NCI-H1105 treated with DMSO at 0.1 percent for 48 hours (cell line): ENCODE results near the gene NHS.
"Not testable (repeated sequence)": the region's sequence is repeated elsewhere in the genome, so short reads cannot be mapped to it uniquely, and the experiment has no call there.

Experiments
- DNase-seq: peaks from one replicate; lab custom pipeline; 2025; lab: John Stamatoyannopoulos, UW

The NHS gene

GRCh38 chrX:17496407-17496806 is 121.4 kb downstream of the NHS start:
- DNase-seq, result peak; percentile 29

- DNase-seq, result no peak
These were observed 122.2 kb downstream of the NHS start for GRCh38 chrX:17497193-17497592.

- DNase-seq, result no peak
These were observed 124.5 kb downstream of the NHS start for GRCh38 chrX:17499512-17499911.

- no peak for DNase-seq
These were observed 125.2 kb downstream of the NHS start for GRCh38 chrX:17500145-17500579.

- no peak for DNase-seq
These were observed 126.7 kb downstream of the NHS start for GRCh38 chrX:17501746-17502145.

DNA sequence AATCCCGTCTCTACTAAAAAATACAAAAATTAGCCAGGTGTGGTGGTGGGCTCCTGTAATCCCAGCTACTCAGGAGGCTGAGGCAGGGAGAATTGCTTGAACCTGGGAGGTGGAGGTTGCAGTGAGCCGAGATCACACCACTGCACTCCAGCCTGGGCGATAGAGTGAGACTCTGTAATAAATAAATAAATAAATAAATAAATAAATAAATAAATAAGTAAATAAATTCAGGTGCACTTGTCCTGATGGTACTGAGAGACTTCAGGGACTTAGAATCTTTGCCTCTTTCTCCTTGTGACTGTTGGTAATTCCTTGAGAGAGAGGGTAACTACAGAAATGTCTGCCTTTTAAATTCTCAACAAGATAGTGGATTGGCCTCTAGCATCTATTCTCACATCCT is 131.4 kb downstream of the NHS start:
- not testable (repeated sequence) for DNase-seq

- no peak for DNase-seq
These were observed 136.6 kb downstream of the NHS start for GRCh38 chrX:17511556-17511955.

- no peak for DNase-seq
These were observed 144.4 kb downstream of the NHS start for GRCh38 chrX:17519358-17519757.

- DNase-seq, result no peak
These were observed 145.1 kb downstream of the NHS start for GRCh38 chrX:17520016-17520615.

DNA sequence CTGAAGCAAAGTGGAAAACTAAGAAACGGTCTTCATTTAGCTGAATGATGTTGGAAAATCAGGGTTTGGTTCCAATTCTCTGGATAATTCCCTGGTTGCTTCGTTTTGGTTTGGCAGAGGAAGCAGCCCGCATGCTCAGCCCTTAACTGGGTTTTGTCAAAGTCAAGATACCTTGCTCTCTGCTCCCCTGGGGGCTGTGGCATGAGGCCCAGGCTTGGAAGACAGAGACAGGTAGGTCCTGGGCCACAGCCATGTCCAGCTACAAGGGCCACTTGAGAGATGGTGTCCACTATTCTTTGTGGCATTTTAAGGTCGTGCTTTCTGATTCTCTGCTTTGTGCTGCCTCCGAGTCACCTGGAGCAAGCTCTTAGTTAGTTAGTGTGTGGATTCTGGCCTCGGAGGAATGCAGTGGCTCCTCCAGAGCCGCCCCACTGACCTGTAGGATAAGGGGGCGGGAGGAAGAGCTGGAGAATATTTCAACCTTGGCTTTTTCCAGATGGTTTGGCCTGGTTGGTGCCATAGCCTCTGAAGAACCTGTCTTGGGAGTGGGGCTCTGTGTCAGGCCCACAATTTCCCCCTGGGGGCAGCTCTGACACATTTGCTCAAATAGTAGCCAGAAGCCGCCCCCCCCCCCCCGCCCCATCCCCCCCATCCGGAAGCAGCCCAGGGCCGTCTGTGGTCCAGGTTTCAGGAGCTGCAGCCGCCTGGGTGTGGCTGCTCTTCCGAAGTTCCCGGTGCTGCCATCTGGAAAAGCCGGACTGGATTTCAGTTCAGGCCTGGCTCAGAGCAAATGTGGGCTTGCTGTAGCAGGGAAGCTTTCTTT is 147.1 kb downstream of the NHS start:
- DNase-seq, result peak; percentile 42

DNA sequence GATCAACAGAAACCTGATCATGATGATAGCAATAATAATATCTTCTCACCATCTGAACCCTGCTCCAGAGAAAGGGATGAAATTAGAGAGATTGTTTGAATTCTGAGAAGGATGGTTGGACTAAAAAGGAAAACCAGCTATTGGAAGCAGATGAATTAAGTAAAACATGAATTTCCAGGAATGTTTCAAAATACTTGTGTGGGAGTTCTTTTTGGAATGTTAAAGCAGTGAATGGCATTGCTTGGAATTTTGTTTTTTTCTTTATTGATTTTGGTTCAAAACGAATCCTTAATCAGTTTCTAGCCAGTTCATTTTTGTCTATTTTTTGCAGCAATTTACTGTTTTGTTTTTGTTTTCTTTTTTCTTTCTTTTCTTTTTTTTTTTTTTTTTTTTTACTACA is 150.3 kb downstream of the NHS start:
- DNase-seq, result no peak

- DNase-seq, result no peak
These were observed 151.0 kb downstream of the NHS start for GRCh38 chrX:17525762-17526555.

DNA sequence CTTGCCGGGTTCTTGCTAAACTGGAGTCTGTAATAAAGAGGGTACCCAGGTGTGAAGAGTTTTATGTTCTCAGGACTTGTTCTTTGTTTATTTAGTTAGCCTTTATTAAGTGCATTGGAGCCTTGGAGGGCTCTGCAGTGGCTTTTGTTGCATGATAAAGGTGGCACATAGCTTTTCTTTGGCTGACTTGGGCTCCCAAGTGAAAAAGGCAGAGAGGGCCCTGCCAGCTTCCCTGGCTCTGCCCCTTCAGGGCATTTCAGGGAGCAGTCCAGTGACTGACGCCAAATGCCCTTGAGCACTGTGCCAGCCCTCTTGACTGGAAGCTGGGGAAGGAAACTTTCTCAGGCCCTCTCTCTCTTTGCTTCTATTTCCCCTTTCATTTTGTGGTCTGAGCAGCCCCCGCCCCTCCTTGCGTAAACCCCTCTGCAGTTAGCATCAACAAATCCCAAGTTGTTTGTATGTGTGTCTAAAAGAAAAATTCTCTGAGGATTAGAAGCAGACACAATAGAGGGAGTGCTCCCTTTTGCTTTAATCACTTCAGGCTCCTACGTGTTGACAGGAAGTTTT is 152.2 kb downstream of the NHS start:
- no peak for DNase-seq

DNA sequence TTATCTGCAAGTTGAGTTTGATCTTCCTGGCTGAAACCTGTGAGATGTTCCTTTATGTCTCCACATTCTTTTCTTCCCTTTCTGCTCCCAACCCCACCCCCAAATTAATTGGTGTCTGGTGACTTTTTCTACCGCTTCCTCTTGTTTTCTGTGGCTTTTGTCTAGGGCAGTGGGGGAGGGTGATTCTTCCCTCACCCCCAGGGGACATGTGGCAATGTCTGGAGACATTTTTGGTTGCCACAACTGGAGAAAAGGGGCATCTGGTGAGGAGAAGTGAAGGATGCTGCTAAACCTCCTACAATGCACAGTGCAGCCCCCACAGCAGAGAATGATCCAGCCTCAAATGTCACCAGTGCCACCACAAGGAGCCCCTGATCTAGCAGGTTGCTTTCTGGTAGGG is 152.9 kb downstream of the NHS start:
- DNase-seq, result no peak

- DNase-seq, result no peak
These were observed 154.2 kb downstream of the NHS start for GRCh38 chrX:17529151-17529745.

DNA sequence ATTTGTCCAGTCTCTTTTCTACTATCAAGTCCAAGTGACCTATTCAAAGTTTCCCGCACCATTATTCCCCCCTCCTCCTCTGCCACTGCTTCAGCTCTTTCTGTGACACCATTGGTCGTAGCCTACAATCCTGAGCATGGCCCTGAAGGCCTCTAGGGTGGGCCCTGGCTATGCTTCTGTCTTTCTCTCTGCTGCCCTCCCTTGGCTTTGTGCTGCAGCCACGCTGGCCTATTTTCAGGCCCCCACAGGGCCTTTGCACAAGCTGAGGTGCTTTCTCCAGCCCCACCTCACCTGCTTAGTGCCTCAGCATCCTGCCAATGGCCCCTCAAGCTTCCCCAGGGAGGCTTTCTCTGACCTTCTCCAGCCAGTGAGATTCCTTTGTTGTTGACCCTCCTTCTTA is 156.5 kb downstream of the NHS start:
- DNase-seq, result no peak

- no peak for DNase-seq
These were observed 160.2 kb downstream of the NHS start for GRCh38 chrX:17535229-17535628.

GRCh38 chrX:17537723-17538243 is 162.8 kb downstream of the NHS start:
- no peak for DNase-seq

DNA sequence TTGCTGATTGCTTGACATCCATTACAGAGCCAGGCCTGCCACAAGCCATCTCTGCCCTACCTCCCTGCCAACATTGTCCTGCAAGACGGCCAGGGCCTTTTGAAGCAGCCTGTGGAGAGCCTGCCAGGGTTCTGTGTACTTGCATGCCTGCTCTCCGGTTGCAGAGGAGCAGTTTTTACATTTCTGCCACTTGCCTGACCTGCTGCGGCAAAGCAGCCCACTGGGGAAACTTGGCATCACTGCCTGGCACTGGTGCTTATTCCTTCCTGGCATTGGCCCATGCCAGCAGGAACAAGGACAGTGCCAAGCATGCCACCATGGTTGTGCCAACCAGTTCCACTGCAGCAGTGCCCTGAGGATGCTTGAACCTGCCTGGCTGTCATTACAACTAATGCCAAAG is 167.1 kb downstream of the NHS start:
- DNase-seq, result no peak

GRCh38 chrX:17544821-17545220 is 169.8 kb downstream of the NHS start:
- no peak for DNase-seq

DNA sequence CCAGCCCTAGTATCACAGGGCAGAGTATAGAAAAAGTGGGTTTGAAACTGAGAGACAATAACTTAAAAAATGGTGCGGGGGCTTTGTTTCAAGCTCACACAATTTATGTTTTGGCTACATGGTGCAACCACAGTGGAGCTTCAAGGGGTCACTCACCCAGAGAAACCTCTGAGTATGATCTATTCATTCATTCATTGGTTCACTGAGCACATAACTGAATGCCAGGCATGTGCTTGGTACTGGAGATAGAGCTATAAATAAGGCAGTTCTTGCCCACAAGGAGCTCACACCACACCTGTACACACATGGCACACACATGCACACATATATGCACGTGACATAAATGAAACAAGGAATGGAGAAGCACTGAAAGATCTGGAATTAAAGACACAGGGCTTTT is 171.4 kb downstream of the NHS start:
- no peak for DNase-seq

GRCh38 chrX:17547658-17548057 is 172.7 kb downstream of the NHS start:
- peak; percentile 52 for DNase-seq
